HG02678 (cell line): ENCODE data around the gene BTG4.

Experiments
- ATAC-seq: cut with Tn5 transposase; IDR thresholded peaks from one replicate; pipeline ENCODE4 v1.9.1; 2021; ENCODE audit warnings: mild to moderate bottlenecking, moderate library complexity; ENCODE audit not compliant: unreplicated experiment

Gene BTG4

GRCh38 chr11:111499483-111499882 is 12.7 kb downstream of the BTG4 start:
- no peak for ATAC-seq

DNA sequence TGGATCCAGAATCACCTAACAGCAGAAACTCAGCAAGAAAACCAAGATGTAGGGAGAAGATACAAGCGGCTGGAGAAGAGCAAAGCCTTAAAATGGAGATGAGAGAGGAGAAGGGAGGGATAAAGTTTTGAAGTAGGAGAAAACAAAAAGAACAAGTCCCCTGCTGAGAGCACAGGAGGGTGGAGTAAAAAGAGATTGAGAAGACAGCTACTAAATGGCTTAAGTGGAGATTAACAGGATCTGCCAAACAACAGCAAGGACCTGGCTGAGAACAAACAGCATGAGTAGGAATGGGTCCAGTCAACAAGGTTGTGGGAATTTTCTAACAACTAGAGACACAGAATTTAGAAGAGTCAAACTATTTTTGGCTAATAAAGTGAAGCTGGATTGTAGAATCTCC is 18.1 kb downstream of the BTG4 start:
- no peak for ATAC-seq

- ATAC-seq, result no peak
Observed at GRCh38 chr11:111490496-111490895, 21.7 kb downstream of the BTG4 start.

- no peak for ATAC-seq
Observed at GRCh38 chr11:111483431-111483830, 28.8 kb downstream of the BTG4 start.

GRCh38 chr11:111479666-111480065 is 32.5 kb downstream of the BTG4 start:
- no peak for ATAC-seq

DNA sequence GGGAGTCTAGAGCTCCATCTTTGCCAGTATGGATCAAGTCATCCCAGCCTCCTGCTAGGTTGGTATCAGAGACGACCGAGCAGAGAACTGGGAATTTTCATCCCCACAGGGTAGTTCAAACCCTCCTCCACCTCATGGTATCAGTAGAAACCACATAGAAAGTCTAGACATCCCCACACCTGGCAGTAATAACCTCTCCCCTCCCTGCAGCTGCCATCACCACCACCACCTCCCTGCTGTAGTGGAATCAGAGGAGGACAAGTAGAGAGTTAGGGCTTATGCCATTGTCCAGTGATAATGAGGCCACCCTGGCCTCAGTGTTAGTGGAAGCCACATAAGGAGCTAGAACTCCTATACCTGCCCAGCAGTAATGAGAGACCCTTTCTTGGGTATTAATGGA is 34.3 kb downstream of the BTG4 start:
- no peak for ATAC-seq

- no peak for ATAC-seq
Observed at GRCh38 chr11:111476956-111477355, 35.2 kb downstream of the BTG4 start.

DNA sequence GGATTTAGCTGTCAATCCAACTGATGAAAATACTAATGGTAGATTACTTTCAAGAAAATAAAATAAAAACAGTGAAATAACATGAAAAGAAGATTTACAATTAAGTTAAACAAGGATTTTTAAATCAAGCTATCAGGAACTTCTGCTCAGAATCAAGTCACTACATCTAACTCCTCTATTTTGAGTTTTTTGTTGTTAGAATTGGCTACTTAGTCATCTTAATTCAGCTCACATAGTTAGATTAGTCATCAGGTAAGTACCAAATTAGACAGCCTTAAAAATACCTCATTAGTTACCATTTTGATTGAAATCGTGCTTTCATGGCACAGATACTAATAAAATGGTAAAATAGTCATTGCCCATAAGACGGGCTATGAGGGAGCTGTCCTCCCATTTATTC is 35.8 kb downstream of the BTG4 start:
- ATAC-seq, result no peak

DNA sequence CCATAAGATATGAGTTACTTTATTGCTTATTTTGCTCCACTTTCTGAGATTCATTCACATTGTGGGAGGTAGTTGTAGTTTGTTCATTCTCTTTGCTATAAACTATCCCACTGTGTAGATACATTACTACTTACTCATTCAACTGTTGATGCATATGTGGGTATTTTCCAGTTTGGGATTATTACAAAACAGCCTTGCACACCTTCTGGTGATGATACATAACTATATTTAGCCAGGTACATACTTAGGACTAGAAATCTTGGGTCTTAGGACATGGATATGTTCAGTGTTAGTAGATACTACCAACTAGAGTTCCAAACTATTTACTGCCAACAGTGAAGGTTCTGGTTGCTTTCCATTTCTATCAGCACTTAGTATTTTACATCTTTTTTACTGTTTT is 37.8 kb downstream of the BTG4 start:
- no peak for ATAC-seq

DNA sequence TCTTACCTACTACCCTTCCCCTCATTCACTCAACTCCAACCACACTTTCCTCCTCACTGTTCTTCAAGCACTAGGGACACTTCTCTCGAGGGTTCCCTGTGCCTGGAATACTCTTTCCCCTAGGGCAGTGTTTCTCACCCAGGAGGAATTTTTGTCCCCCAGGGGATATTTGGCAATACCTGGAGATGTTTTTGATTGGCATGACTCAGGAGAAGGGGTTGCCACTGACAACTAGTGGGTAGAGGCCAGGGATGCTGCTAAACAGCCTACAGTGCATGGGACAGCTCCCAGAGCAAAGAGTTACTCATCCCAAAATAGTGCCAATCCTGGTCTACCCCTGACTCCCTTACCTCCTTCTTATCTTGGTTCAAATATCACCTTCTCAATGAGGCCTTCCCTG is 40.0 kb downstream of the BTG4 start:
- no peak for ATAC-seq

- no peak for ATAC-seq
Observed at GRCh38 chr11:111469200-111469599, 43.0 kb downstream of the BTG4 start.

GRCh38 chr11:111466615-111467014 is 45.6 kb downstream of the BTG4 start:
- no peak for ATAC-seq

- ATAC-seq, result no peak
Observed at GRCh38 chr11:111465400-111465799, 46.8 kb downstream of the BTG4 start.

- ATAC-seq, result no peak
Observed at GRCh38 chr11:111463276-111463675, 48.9 kb downstream of the BTG4 start.

DNA sequence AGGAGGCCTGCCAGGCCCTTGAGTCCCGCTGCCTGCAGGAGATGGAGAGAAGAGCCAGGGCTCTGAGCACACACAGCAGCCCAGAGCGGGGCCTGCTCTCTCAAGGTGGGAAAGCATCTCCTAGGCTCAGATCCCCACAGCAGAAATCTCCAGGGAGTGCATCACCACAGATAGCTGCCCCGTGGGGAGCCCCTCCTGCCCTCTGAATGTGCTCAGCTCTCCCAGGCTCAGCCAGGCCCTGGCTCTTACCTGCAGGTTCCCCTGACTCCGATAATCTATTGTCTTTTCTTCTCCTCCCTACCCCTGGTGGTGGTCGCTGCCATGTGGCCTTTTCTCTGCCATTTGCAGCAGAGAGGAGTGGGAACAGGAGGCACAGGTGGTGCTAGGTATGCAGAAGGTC is 49.9 kb downstream of the BTG4 start:
- no peak for ATAC-seq

DNA sequence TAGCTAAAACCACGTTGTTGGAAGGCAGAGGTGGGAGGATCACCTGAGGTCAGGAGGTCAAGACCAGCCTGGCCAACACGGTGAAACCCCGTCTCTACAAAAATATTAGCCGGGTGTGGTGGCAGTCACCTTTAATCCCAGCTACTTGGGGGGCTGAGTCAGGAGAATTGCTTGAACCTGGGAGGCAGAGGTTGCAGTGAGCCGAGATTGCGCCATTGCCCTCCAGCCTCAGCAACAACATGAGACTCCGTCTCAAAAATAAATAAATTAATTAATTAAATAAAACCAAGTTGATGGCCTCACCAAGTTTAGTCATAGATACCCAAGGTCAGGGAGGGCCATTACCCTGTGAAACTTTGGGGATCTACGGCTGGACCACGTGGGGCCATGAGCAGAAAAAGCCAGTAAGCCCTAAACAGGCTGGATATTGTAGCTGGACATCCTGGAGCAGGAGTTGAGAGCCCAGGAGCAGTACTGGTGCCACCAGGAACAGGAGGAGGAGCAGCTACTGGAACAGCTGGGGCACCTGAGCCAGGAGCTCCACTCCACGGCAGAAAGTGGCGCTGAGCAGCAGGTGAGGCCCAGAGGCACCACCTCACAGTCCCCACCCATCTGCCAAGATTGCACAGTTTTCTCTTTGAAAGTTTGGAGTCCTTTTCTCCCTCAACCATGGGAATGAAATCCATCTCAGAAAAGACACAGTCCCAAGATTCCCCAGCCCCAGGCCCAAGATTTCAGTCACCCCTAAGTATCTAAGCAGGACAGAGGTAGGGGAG is 50.5 kb downstream of the BTG4 start:
- no peak for ATAC-seq

- ATAC-seq, result no peak
Observed at GRCh38 chr11:111460856-111461255, 51.3 kb downstream of the BTG4 start.

GRCh38 chr11:111460340-111460739 is 51.8 kb downstream of the BTG4 start:
- ATAC-seq, result no peak

- ATAC-seq, result no peak
Observed at GRCh38 chr11:111459506-111460270, 52.5 kb downstream of the BTG4 start.

- ATAC-seq, result no peak
Observed at GRCh38 chr11:111457731-111458368, 54.3 kb downstream of the BTG4 start.

DNA sequence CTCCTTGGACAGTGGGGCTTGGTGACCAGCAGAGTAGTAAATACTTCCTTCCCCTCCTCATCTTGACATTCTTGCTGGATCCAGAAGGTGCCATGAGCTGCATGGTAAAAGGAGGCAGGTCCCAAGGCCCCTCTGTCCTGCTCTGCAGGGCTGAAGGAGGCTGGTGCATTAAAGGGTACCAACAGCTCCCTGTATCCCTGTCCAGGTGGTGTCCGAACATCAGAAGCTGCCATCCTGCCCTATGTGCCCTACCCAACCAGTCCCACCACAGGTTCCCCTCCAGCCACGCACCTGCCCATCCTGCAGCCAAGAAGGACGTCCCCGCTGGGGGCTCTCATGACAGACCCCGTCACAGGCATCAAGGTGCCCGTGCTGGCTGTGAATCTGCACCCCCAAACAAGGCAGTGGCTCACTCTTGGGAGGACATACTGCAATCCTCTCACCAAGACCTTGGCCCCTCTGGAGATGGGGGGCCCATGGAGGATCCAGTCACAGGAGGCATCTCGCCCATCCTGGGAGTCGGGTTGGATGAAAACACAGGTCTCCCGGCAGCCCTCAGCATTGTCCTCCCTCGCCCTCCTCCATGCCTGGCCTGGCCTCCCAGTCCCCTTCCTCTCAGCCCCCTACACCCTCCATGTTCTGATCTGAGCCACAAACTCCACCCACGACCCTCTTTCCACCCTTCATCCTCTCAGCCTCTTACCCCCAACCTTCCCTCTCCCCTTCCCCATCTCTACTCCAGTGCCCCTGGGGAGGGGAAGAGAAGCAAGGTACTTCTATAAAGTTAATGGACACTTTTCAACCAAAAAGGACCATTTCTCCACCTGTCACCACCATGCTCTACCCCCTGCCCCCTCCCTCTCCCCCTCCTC is 55.1 kb downstream of the BTG4 start:
- ATAC-seq, result no peak
